Measurements from ENCODE around the gene CAMK4.

The CAMK4 gene

GRCh38 chr5:111229221-111229835 is 5.1 kb downstream of the CAMK4 start:
- no peak for TF ChIP-seq CTCF (IDR thresholded peaks at IDR 0.05; ENCODE audit: low read depth, low read length)
- DNase-seq (ENCODE audit: extremely low read depth, low read depth) = no peak

DNA sequence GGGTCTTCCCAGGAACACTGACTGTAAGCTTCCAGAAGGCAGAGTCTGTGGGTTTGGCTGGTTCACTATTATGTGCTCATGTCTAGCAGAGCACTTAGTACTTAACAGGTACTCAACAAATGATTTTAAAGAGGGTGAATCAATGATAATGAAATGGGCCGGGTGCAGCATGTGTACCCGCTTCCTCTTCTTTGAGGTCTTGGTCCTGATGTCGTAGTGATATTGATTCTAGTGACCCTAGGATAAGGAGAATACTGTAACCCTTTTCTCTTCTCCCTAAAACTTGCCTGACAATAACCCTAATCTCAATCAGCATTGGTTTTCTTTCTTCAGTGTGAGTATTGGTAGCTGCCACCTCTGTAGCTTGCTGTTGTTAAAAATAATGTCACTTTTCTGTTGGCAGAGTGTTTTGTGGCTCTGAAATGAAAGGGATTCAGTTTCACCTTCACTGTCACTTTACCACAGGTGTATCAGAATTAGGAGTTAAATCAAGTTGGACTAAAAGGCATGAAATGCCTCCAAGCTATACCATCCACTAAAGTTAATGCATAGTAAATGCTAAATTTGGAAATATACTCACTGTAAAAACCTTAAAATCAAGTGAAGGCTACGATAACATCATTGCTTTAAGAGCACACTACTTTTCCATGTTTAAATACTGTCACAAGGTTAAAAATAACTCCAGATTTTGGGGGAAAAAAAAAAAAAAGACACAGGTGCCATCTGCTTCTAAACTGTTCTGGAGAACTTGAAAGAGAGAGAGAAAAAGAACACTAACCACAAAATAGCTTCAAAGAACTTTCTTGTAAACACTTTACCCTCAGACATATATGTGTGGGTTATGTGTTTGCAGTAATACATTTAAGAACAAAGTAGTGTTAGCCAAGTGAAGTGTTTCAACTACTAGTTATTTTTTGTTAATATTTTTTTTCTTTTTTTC is 6.0 kb downstream of the CAMK4 start:
- DNase-seq (ENCODE audit: extremely low read depth, low read depth) = no peak
- TF ChIP-seq CTCF (IDR thresholded peaks at IDR 0.05; ENCODE audit: low read depth, low read length) = no peak

DNA sequence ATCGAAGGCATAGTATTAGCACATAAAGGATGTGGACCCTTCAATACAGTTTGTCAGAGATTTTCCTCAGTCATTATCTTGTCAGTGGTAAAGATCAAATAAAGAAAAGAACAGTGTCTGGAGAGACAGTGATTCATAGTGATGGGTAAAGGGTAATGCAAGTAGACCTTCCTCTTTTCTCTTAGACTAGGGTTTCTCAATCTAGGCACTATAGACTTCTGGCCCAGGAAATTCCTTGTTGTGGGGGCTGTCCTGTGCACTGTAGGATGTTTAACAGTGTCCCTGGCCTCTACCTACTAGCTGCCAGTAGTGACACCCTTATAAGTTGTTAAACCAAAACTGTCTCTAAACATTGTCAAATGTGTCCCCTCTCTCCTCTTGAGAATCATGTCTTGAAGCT is 6.9 kb downstream of the CAMK4 start:
- no peak for TF ChIP-seq CTCF (IDR thresholded peaks at IDR 0.05; ENCODE audit: low read depth, low read length)
- DNase-seq (ENCODE audit: extremely low read depth, low read depth) = no peak

DNA sequence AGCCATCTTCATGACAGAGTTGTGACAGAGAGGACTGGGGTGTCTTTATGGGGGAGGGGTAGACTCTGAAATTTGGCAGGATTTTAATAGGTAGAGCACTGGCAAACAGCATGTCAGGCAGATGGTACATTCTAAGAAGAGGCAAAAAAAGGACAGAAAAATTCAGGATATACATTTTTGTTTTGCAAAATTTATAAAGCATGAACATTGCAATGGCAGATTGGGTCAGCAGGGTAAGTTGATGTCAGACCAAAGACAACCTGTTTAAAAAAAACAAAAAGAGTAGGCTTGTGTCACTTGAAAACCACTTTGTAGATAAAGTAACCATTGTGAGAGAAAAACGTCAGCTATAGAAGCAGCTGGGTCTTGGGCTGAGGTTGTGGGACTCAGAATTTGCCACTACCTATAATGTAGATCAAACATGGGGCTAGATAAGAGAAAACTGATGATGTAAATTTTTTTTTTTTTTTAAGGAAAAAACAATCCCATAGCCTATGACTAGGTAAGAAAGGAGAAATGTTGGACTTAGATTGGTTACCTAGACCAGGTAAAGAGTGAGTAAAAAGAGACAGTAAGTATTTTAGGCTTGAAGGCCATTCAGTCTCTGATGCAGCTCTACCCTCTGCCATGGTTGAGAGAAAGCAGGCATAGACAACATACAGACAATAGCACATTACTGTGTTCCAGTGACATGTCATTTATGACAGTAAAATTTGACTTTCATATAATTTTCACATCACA is 8.3 kb downstream of the CAMK4 start:
- no peak for DNase-seq (ENCODE audit: extremely low read depth, low read depth)
- no peak for TF ChIP-seq CTCF (IDR thresholded peaks at IDR 0.05; ENCODE audit: low read depth, low read length)

DNA sequence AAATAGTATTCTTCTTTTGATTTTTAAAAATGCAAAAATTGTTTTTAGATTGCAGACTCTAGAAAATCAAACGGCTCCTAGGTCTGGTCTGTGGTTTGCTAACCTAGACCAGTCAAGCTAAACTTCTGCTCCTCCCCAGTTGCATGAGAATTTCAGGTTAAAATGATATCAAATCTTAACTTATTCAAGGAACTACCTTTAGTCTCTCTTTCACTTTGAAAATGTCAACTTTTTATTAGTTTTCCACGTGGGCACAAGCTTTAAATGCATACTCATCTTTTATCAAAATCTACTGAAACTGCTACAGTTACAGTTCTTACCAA is 8.8 kb downstream of the CAMK4 start:
- no peak for TF ChIP-seq CTCF (IDR thresholded peaks at IDR 0.05; ENCODE audit: low read depth, low read length)
- DNase-seq (ENCODE audit: extremely low read depth, low read depth) = no peak

DNA sequence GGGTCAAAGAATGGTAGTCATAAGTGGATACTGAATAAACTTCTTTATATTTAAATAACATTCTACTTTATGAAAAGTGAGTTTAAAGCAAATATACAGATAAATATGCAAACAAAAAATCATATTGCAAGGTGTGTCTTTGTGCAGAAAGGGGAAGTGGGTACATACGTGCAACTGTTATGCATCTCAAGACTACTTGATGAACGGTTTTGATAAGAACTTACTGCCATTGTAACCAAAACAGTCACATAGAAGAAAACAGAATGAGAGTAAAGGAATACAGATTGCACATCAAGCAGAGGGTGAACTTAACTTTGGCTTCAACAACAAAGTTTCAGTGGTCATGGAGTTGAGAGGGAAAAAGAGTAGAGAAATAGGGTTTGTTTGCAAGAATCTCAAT is 9.9 kb downstream of the CAMK4 start:
- DNase-seq (ENCODE audit: extremely low read depth, low read depth) = no peak
- no peak for TF ChIP-seq CTCF (IDR thresholded peaks at IDR 0.05; ENCODE audit: low read depth, low read length)

DNA sequence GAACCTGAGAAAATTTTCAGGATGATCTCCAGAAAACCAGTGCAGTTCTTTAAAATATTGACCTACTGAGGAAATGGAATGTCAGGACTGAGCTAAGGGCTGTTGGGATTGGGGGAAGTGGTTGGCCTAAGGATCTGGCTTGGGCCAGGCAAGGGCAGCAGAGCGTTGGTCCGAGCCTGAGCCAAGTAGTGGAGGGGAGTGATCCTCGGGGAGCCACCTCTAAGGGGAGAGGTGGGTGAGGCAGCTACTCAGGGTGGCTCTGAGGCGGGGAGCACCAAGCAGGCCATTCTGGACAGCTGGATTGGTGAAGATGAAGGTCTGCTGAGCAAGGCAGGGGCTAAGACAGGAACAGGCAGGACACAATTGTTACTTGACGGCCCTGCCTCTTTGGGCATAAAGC is 11.5 kb downstream of the CAMK4 start:
- TF ChIP-seq CTCF (IDR thresholded peaks at IDR 0.05; ENCODE audit: low read depth, low read length) = no peak
- no peak for DNase-seq (ENCODE audit: extremely low read depth, low read depth)

All from AG09319 (cell line).